ENCODE data around the gene ENPP3.
A peak's percentile ranks its signal among the peaks of the same experiment; 100 is the strongest.

The ENPP3 gene

GRCh38 chr6:131636880-131637792, at the start of gene ENPP3:
Gene ENPP3 (plus strand): TSS chr6:131637302. CDS start chr6:131637385, 83 bp downstream.
- DNase-seq (ENCODE audit: low read depth, low spot score), result no peak

GRCh38 chr6:131587909-131588308, 49.2 kb upstream of the ENPP3 start:
- no peak for DNase-seq (ENCODE audit: low read depth, low spot score)

GRCh38 chr6:131588643-131589042, 48.5 kb upstream of the ENPP3 start:
- DNase-seq (ENCODE audit: low read depth, low spot score), result no peak

GRCh38 chr6:131592935-131593334, 44.2 kb upstream of the ENPP3 start:
- no peak for DNase-seq (ENCODE audit: low read depth, low spot score)

GRCh38 chr6:131594074-131594473, 43.0 kb upstream of the ENPP3 start:
- DNase-seq (ENCODE audit: low read depth, low spot score), result no peak

- no peak for DNase-seq (ENCODE audit: low read depth, low spot score)
Observed at GRCh38 chr6:131597446-131597845, 39.7 kb upstream of the ENPP3 start.

GRCh38 chr6:131600716-131601115, 36.4 kb upstream of the ENPP3 start:
- no peak for DNase-seq (ENCODE audit: low read depth, low spot score)

GRCh38 chr6:131602781-131603312, 34.3 kb upstream of the ENPP3 start:
- no peak for DNase-seq (ENCODE audit: low read depth, low spot score)

- DNase-seq (ENCODE audit: low read depth, low spot score), result no peak
Observed at GRCh38 chr6:131613296-131613925, 23.7 kb upstream of the ENPP3 start.

- DNase-seq (ENCODE audit: low read depth, low spot score), result no peak
Observed at GRCh38 chr6:131615275-131615674, 21.8 kb upstream of the ENPP3 start.

GRCh38 chr6:131627724-131628682, 9.1 kb upstream of the ENPP3 start, which contains the start of gene MED23:
Gene MED23 (minus strand): TSS chr6:131628242. CDS start chr6:131628049, 193 bp downstream.
- peak; percentile 89 for DNase-seq (ENCODE audit: low read depth, low spot score)

GRCh38 chr6:131628726-131629125, 8.4 kb upstream of the ENPP3 start:
- DNase-seq (ENCODE audit: low read depth, low spot score), result no peak

- no peak for DNase-seq (ENCODE audit: low read depth, low spot score)
Observed at GRCh38 chr6:131629651-131630050, 7.5 kb upstream of the ENPP3 start.

- no peak for DNase-seq (ENCODE audit: low read depth, low spot score)
Observed at GRCh38 chr6:131631625-131632289, 5.3 kb upstream of the ENPP3 start.

GRCh38 chr6:131635384-131636340, 1.4 kb upstream of the ENPP3 start:
- no peak for DNase-seq (ENCODE audit: low read depth, low spot score)

- no peak for DNase-seq (ENCODE audit: low read depth, low spot score)
Observed at GRCh38 chr6:131638013-131638412, 911 bp downstream of the ENPP3 start.

GRCh38 chr6:131640100-131640499, 3.0 kb downstream of the ENPP3 start:
- no peak for DNase-seq (ENCODE audit: low read depth, low spot score)

- no peak for DNase-seq (ENCODE audit: low read depth, low spot score)
Observed at GRCh38 chr6:131640576-131640975, 3.5 kb downstream of the ENPP3 start.

- no peak for DNase-seq (ENCODE audit: low read depth, low spot score)
Observed at GRCh38 chr6:131641554-131641953, 4.5 kb downstream of the ENPP3 start.

- DNase-seq (ENCODE audit: low read depth, low spot score), result no peak
Observed at GRCh38 chr6:131642565-131642964, 5.5 kb downstream of the ENPP3 start.
